ENCODE data around the gene CADPS.

DNA sequence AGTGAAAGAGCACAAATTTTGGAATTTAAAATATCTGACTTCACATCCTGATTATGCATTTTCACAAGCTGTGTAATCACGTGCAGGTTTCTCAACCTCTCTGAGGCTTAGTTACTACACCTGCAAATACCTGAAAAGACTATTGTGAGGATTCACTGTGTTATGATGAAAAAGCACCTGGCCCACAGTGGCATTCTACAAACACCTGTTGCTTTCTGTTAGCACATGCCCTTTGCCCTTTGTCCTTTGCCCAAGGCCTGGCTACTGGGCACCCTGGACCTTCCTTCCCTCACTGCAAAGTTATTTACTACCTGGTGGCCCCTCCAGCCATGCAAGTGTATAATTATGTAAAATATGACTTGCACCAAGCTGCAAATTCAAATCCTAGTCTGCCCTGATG lies 227.5 kb downstream of the CADPS start:
- TF ChIP-seq EZH2 (IDR thresholded peaks at IDR 0.05; ENCODE audit: borderline replicate concordance, low read length) = no peak
- TF ChIP-seq, protein P1, sequence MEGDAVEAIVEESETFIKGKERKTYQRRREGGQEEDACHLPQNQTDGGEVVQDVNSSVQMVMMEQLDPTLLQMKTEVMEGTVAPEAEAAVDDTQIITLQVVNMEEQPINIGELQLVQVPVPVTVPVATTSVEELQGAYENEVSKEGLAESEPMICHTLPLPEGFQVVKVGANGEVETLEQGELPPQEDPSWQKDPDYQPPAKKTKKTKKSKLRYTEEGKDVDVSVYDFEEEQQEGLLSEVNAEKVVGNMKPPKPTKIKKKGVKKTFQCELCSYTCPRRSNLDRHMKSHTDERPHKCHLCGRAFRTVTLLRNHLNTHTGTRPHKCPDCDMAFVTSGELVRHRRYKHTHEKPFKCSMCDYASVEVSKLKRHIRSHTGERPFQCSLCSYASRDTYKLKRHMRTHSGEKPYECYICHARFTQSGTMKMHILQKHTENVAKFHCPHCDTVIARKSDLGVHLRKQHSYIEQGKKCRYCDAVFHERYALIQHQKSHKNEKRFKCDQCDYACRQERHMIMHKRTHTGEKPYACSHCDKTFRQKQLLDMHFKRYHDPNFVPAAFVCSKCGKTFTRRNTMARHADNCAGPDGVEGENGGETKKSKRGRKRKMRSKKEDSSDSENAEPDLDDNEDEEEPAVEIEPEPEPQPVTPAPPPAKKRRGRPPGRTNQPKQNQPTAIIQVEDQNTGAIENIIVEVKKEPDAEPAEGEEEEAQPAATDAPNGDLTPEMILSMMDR (conservative IDR thresholded peaks at IDR 0.05 in 1 of 2, IDR thresholded peaks at IDR 0.05 in 1 of 2; ENCODE audit: extremely low read depth in 1 of 2, insufficient read depth in 1 of 2, low read depth in 1 of 2, low read length in 2 of 2) = no peak

Data from mammary epithelial cell (primary cell).